GM18907 (cell line): Measurements from ENCODE around the gene SLC6A7.
A peak's percentile ranks its signal among the peaks of the same experiment; 100 is the strongest.

ENCODE experiments used
- ATAC-seq: cut with Tn5 transposase; IDR thresholded peaks from one replicate; pipeline ENCODE4 v1.9.1; 2021; ENCODE audit warnings: mild to moderate bottlenecking, moderate library complexity; ENCODE audit not compliant: unreplicated experiment

SLC6A7 gene

GRCh38 chr5:150172556-150172955, 17.3 kb upstream of the SLC6A7 start:
- no peak for ATAC-seq

GRCh38 chr5:150173161-150173560, 16.7 kb upstream of the SLC6A7 start:
- no peak for ATAC-seq

DNA sequence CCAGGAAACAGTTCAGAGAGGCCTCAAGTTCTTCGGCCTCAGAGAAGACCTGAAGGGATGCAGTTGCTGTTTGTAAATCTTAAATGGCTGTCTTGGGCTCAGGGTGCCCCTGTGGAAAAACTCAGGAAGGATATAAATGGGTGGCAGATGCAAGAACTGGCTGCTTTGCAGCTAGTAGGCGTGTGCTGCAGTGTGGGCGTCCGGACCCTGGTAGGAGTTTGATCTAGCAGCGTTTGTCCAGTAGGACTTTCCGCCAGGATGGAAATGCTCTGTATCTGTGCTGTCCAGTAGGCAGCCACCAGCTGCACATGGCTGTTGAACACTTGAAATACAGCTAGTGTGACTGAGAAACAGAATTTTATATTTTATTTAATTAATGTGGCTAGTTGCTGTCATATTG, 15.6 kb upstream of the SLC6A7 start:
- no peak for ATAC-seq

DNA sequence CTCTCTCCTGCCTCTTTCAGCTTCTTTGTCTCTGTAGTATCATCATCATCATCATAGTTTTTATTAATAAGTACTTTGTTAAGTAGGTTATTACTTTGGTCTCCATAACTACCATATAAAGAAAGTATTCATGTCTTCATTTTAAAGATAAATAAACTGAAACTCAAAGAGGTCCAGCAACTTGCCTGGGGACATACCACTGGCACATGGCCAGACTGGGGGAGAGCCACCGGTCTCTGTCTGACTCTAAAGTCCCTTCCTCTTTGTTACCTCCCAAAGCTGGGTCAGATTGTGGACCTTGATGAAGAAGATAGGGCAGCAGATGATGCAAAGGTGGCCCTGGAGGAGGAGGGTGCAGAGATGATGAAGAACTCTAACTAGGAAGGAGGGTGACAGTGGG, 14.8 kb upstream of the SLC6A7 start:
- ATAC-seq: no peak

DNA sequence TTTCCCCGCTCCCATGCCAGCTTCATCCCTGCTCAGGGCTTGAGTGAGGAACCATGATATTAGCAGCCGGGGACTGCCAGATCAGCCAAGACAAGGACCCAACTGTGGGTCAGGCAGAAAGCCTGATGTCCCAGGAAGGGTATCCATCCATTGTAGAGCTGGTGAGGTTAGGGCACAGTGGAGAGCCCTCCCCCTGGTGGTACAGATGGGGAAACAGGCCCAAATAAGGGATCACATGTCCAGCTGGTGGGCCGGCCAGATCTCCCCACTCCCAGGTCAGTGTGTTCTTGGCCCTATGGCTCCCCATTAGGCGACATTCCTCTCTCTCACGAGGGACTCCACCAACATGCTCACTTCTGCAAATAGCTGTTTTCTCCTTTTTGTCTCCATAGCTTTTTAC, 14.3 kb upstream of the SLC6A7 start:
- no peak for ATAC-seq

GRCh38 chr5:150176745-150177477, 13.0 kb upstream of the SLC6A7 start:
- no peak for ATAC-seq

GRCh38 chr5:150177721-150178120, 12.1 kb upstream of the SLC6A7 start:
- ATAC-seq: no peak

DNA sequence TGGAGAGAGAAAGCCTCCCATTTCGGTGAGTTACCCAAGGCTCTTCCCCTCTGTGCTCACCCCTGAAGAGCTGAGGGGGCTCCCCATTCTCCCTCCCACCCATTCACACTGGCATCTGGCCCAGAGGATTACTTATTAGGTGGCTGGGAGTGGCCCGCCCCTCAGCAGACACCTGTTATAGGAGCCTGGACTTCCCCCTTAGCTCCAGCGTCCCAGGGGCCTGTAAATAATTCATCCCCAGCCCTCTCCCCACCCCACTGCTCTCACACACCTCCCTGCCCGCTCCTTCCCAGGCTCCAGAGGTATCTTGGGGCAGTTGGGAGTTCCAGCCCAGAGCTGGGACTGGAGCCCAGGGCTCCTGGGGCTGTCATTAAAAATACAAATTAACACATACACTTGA, 11.6 kb upstream of the SLC6A7 start:
- ATAC-seq: peak; percentile 71

- ATAC-seq: no peak
Measured at GRCh38 chr5:150179019-150179620, 10.7 kb upstream of the SLC6A7 start.

- ATAC-seq: no peak
Measured at GRCh38 chr5:150180241-150181026, 9.4 kb upstream of the SLC6A7 start.

GRCh38 chr5:150181027-150181426, 8.8 kb upstream of the SLC6A7 start:
- ATAC-seq: no peak

DNA sequence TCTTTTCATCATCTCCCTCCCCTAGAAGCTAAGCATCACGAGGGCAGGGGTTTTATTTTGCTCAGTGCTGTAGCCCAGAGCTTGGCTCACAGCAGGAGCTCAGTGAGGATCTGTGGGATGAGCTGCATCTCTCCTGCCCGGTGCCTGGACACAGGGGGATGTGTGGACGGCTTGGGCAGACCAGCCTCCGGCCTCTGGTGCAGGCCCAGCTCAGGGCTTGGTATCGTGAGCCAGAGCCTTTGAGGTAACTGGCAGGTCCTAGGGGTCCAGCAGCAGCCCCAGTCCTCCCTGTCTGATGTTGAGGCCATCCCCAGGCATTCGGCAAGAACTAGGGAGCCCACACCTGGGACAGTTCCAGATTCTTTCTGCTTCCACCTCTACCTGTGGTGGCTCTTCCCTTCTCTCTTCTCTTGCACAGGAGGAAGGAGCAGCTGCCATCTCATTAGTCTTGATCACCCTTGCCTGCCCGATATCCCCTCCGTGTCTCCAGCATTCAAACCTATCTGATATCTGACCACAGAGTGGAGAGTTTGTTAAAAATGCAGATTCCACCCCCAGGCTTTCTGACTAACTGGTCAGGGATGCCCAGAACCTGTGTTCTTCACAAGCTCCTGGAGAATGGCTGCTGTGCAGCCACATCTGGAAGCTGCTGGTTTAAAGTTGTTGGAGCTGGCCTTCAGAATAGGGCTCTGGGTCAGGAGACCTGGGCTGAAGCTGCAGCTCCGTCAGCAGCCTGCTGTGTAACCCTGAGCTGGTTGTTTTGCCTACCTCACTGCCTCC, 7.9 kb upstream of the SLC6A7 start:
- no peak for ATAC-seq

DNA sequence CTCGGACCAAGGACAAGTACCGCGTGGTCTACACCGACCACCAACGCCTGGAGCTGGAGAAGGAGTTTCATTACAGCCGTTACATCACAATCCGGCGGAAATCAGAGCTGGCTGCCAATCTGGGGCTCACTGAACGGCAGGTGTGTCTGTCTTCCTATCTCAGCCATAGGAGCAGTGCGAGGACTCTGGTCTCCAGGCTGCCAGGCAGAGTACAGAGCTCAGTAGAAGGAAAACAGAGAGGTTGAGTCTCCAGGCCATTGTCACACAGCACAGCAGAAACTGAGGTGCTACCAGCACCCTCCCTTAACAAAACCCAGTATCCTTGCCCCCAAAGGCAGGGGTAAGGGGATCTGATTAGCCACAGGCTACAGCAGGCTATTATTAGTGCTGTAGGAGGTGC, 7.1 kb upstream of the SLC6A7 start:
- ATAC-seq: no peak

DNA sequence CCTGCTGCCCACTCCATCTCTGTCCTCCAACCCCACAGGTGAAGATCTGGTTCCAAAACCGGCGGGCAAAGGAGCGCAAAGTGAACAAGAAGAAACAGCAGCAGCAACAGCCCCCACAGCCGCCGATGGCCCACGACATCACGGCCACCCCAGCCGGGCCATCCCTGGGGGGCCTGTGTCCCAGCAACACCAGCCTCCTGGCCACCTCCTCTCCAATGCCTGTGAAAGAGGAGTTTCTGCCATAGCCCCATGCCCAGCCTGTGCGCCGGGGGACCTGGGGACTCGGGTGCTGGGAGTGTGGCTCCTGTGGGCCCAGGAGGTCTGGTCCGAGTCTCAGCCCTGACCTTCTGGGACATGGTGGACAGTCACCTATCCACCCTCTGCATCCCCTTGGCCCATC, 6.4 kb upstream of the SLC6A7 start:
- ATAC-seq: no peak

- ATAC-seq: no peak
Measured at GRCh38 chr5:150184006-150184405, 5.9 kb upstream of the SLC6A7 start.

GRCh38 chr5:150184990-150185912, 4.6 kb upstream of the SLC6A7 start:
- no peak for ATAC-seq

- no peak for ATAC-seq
Measured at GRCh38 chr5:150186137-150186536, 3.7 kb upstream of the SLC6A7 start.

- no peak for ATAC-seq
Measured at GRCh38 chr5:150186897-150187296, 3.0 kb upstream of the SLC6A7 start.

- no peak for ATAC-seq
Measured at GRCh38 chr5:150188146-150188842, 1.6 kb upstream of the SLC6A7 start.

- ATAC-seq: no peak
Measured at GRCh38 chr5:150189326-150189725, 536 bp upstream of the SLC6A7 start.
